ENCODE data around the gene DNM2.

DNA sequence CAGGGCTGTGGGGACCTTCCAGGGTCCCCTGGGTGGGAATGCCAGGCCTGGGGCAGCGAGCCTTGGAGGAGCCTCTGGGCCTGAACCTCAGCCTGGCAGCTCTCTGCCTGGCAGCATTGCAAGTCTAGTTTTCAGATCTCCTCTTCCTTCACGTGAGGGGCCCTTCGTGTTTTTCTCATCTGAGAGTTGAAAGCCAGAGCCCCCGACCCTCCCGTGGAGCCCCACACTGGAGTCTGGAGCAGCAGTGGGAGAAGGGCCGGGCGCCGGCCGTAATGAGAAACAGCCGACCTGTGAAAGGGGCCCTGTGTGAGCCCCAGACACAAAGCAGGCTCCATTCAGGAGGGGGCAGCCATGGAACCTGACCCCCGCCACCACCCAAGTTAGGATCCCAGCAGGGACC is 98.8 kb downstream of the DNM2 start:
- TF ChIP-seq, protein P1, sequence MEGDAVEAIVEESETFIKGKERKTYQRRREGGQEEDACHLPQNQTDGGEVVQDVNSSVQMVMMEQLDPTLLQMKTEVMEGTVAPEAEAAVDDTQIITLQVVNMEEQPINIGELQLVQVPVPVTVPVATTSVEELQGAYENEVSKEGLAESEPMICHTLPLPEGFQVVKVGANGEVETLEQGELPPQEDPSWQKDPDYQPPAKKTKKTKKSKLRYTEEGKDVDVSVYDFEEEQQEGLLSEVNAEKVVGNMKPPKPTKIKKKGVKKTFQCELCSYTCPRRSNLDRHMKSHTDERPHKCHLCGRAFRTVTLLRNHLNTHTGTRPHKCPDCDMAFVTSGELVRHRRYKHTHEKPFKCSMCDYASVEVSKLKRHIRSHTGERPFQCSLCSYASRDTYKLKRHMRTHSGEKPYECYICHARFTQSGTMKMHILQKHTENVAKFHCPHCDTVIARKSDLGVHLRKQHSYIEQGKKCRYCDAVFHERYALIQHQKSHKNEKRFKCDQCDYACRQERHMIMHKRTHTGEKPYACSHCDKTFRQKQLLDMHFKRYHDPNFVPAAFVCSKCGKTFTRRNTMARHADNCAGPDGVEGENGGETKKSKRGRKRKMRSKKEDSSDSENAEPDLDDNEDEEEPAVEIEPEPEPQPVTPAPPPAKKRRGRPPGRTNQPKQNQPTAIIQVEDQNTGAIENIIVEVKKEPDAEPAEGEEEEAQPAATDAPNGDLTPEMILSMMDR (conservative IDR thresholded peaks at IDR 0.05), result no peak
- no peak for TF ChIP-seq ZFX (IDR thresholded peaks at IDR 0.05)
